GM21576 (cell line): Measurements from ENCODE around the gene IGIP.

ENCODE experiments used
- ATAC-seq: cut with Tn5 transposase; IDR thresholded peaks from one replicate; pipeline ENCODE4 v1.9.1; 2021; ENCODE audit warnings: mild to moderate bottlenecking, moderate library complexity; ENCODE audit not compliant: unreplicated experiment

IGIP gene

GRCh38 chr5:140162275-140162674 is 36.5 kb downstream of the IGIP start:
- no peak for ATAC-seq

- no peak for ATAC-seq
These were observed 37.0 kb downstream of the IGIP start for GRCh38 chr5:140162781-140163180.

- ATAC-seq, result no peak
These were observed 39.6 kb downstream of the IGIP start for GRCh38 chr5:140165101-140165922.

- ATAC-seq, result no peak
These were observed 40.2 kb downstream of the IGIP start for GRCh38 chr5:140165923-140166270.

- no peak for ATAC-seq
These were observed 41.2 kb downstream of the IGIP start for GRCh38 chr5:140166911-140167310.

GRCh38 chr5:140168371-140168770 is 42.6 kb downstream of the IGIP start:
- no peak for ATAC-seq

- no peak for ATAC-seq
These were observed 43.7 kb downstream of the IGIP start for GRCh38 chr5:140169410-140169809.

GRCh38 chr5:140172483-140172882 is 46.7 kb downstream of the IGIP start:
- no peak for ATAC-seq

- no peak for ATAC-seq
These were observed 48.3 kb downstream of the IGIP start for GRCh38 chr5:140174014-140174413.

GRCh38 chr5:140174465-140175366 is 49.0 kb downstream of the IGIP start, which contains the start of gene CYSTM1:
TSS of gene CYSTM1 (plus strand) at chr5:140175188. CDS start at chr5:140194466, 19,278 bp downstream.
- peak; percentile 94 for ATAC-seq

GRCh38 chr5:140175367-140176030 is 49.8 kb downstream of the IGIP start:
- ATAC-seq, result peak; percentile 39

GRCh38 chr5:140176031-140176387 is 50.3 kb downstream of the IGIP start:
- no peak for ATAC-seq

- no peak for ATAC-seq
These were observed 52.3 kb downstream of the IGIP start for GRCh38 chr5:140178086-140178410.

GRCh38 chr5:140178482-140179116 is 52.9 kb downstream of the IGIP start:
- ATAC-seq, result no peak
